ENCODE data around the gene ATP1A4. TPM values are rescaled to one million over a fixed set of nuclear protein-coding genes. Genes with fewer than 3 reads are reported as not detected.

ATP1A4 gene
- polyA plus RNA-seq, 2 donors, result 0.06 TPM; not detected in 1

DNA sequence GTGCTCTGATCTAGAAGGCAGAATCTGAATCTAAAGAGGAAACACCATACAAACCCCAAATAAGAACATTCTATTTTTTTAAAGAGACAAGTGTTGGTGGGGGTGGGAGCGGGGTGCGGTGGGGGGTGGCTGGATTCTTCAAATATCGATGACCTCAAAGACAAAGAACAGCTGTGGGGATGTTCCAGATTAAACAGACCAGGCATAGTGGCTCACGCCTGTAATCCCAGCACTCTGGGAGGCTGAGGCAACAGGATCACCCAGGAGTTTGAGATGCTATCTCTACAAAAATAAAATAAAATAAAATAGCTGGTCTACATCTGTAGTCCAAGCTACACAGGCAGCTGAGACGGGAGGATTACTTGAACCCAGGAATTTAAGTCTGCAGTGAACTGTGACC, 5.0 kb downstream of the ATP1A4 start:
- no peaks in the 10 kb centered on the region for H3K36me3 ChIP-seq (ENCODE audit: control insufficient read depth in 2 of 2, insufficient read depth in 2 of 2, low read length in 1 of 2)
- WGBS, 2 donors, result 77 to 85% methylated on average over 5 of the region's 5 CpGs
- H3K27ac ChIP-seq (ENCODE audit: low read depth in 2 of 2, low read length in 1 of 2), result no peak overlapping the region

GRCh38 chr1:160157174-160157573, 5.8 kb downstream of the ATP1A4 start:
- Histone ChIP-seq H3K4me3 (ENCODE audit: low read depth in 1 of 2, low read length in 2 of 2) (no peak overlapping the region), H3K9me3 (ENCODE audit: control insufficient read depth in 2 of 2, insufficient read depth in 1 of 2, low read depth in 1 of 2, low read length in 1 of 2) (no peaks in the 10 kb centered on the region), H3K36me3 (ENCODE audit: control insufficient read depth in 2 of 2, insufficient read depth in 2 of 2, low read length in 1 of 2) (no peaks in the 10 kb centered on the region), H3K27me3 (ENCODE audit: control insufficient read depth in 1 of 2, insufficient read depth in 2 of 2, low read length in 2 of 2) (no peaks in the 10 kb centered on the region), H3K4me1 (ENCODE audit: control insufficient read depth in 2 of 2, insufficient read depth in 2 of 2, low read length in 1 of 2) (no peaks in the 10 kb centered on the region), H3K27ac (ENCODE audit: low read depth in 2 of 2, low read length in 1 of 2) (no peak overlapping the region)
- 76% methylated on average over 4 of the region's 4 CpGs for WGBS, 2 donors

More for the DNA sequence above, 5.0 kb downstream of the ATP1A4 start:
- Histone ChIP-seq H3K27me3 (ENCODE audit: control insufficient read depth in 1 of 2, insufficient read depth in 2 of 2, low read length in 2 of 2) (no peaks in the 10 kb centered on the region), H3K4me1 (ENCODE audit: control insufficient read depth in 2 of 2, insufficient read depth in 2 of 2, low read length in 1 of 2) (no peaks in the 10 kb centered on the region), H3K9me3 (ENCODE audit: control insufficient read depth in 2 of 2, insufficient read depth in 1 of 2, low read depth in 1 of 2, low read length in 1 of 2) (no peaks in the 10 kb centered on the region), H3K4me3 (ENCODE audit: low read depth in 1 of 2, low read length in 2 of 2) (no peak overlapping the region)

- Histone ChIP-seq H3K4me3 (ENCODE audit: low read depth in 1 of 2, low read length in 2 of 2) (no peak overlapping the region), H3K36me3 (ENCODE audit: control insufficient read depth in 2 of 2, insufficient read depth in 2 of 2, low read length in 1 of 2) (no peaks in the 10 kb centered on the region), H3K4me1 (ENCODE audit: control insufficient read depth in 2 of 2, insufficient read depth in 2 of 2, low read length in 1 of 2) (no peaks in the 10 kb centered on the region), H3K27ac (ENCODE audit: low read depth in 2 of 2, low read length in 1 of 2) (no peak overlapping the region), H3K9me3 (ENCODE audit: control insufficient read depth in 2 of 2, insufficient read depth in 1 of 2, low read depth in 1 of 2, low read length in 1 of 2) (no peaks in the 10 kb centered on the region), H3K27me3 (ENCODE audit: control insufficient read depth in 1 of 2, insufficient read depth in 2 of 2, low read length in 2 of 2) (no peaks in the 10 kb centered on the region)
- WGBS, 2 donors, result 75 to 95% methylated on average over 3 of the region's 3 CpGs
These were observed 6.6 kb downstream of the ATP1A4 start for GRCh38 chr1:160158031-160158430.

DNA sequence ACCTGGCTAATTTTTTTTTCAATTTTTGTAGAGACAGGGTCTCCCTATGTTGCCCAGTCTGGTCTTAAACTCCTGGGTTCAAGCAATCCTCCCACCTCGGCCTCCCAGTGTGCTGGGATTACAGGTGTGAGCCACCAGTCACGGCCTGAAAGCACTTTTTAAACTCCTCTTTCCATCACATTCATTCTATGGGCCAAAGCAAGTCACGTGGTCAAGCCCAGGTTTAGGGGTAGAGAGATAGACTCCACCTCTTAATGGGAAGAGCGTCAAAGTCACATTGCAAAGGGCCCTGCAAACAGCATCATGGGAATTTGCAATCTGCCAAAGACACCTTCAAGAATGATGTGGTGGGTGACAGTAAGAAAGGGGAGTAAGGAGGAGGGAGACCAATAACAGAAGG, 7.1 kb downstream of the ATP1A4 start:
- WGBS, 2 donors, result 86 to 87% methylated on average over 4 of the region's 4 CpGs
- H3K36me3 ChIP-seq (ENCODE audit: control insufficient read depth in 2 of 2, insufficient read depth in 2 of 2, low read length in 1 of 2), result no peaks in the 10 kb centered on the region
- H3K27me3 ChIP-seq (ENCODE audit: control insufficient read depth in 1 of 2, insufficient read depth in 2 of 2, low read length in 2 of 2), result no peaks in the 10 kb centered on the region
- H3K4me3 ChIP-seq (ENCODE audit: low read depth in 1 of 2, low read length in 2 of 2), result no peak overlapping the region
- no peaks in the 10 kb centered on the region for H3K9me3 ChIP-seq (ENCODE audit: control insufficient read depth in 2 of 2, insufficient read depth in 1 of 2, low read depth in 1 of 2, low read length in 1 of 2)
- H3K4me1 ChIP-seq (ENCODE audit: control insufficient read depth in 2 of 2, insufficient read depth in 2 of 2, low read length in 1 of 2), result no peaks in the 10 kb centered on the region
- H3K27ac ChIP-seq (ENCODE audit: low read depth in 2 of 2, low read length in 1 of 2), result no peak overlapping the region

GRCh38 chr1:160159846-160160245, 8.4 kb downstream of the ATP1A4 start:
- no peaks in the 10 kb centered on the region for H3K36me3 ChIP-seq (ENCODE audit: control insufficient read depth in 2 of 2, insufficient read depth in 2 of 2, low read length in 1 of 2)
- no peak overlapping the region for H3K27ac ChIP-seq (ENCODE audit: low read depth in 2 of 2, low read length in 1 of 2)
- H3K4me1 ChIP-seq (ENCODE audit: control insufficient read depth in 2 of 2, insufficient read depth in 2 of 2, low read length in 1 of 2), result no peaks in the 10 kb centered on the region
- no peaks in the 10 kb centered on the region for H3K27me3 ChIP-seq (ENCODE audit: control insufficient read depth in 1 of 2, insufficient read depth in 2 of 2, low read length in 2 of 2)
- no peaks in the 10 kb centered on the region for H3K9me3 ChIP-seq (ENCODE audit: control insufficient read depth in 2 of 2, insufficient read depth in 1 of 2, low read depth in 1 of 2, low read length in 1 of 2)
- no peak overlapping the region for H3K4me3 ChIP-seq (ENCODE audit: low read depth in 1 of 2, low read length in 2 of 2)

DNA sequence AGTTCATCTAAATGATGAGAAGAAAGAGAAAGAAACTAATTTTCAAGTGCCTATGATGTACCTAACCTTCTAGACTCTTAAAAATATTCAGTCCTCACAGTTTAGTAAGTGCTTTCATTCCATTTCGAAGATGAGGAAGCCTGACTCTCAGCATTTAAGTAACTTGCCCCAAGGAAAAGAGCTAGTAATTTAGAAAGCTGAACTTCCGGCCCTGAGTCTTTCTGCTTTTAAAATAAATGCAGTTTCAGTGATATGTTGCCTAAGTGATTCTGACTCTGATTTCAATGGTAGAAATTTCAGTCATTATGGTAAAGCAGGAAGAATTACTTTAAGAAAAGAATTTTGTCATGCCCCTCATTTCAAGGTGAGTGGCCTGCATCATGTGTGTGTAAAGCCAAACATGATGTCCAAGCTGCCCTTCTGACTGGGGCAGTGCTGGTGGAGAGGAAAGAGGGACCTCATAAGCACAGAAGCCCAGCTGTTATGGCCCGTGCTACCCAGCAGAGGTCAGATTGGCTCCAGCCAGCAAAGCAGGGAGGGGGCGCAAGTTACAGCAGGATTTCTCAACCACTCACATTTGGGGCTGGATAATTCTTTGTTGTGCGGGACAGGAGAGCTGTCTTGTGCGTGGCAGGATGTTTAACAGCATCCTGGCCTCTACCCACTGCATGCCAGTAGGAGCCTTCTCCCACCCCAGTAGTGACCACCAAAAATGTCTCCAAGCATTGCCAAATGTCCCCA, 10.7 kb downstream of the ATP1A4 start:
- no peak overlapping the region for H3K4me3 ChIP-seq (ENCODE audit: low read depth in 1 of 2, low read length in 2 of 2)
- 70 to 72% methylated on average over 6 of the region's 6 CpGs for WGBS, 2 donors
- no peaks in the 10 kb centered on the region for H3K9me3 ChIP-seq (ENCODE audit: control insufficient read depth in 2 of 2, insufficient read depth in 1 of 2, low read depth in 1 of 2, low read length in 1 of 2)
- no peaks in the 10 kb centered on the region for H3K4me1 ChIP-seq (ENCODE audit: control insufficient read depth in 2 of 2, insufficient read depth in 2 of 2, low read length in 1 of 2)
- H3K27me3 ChIP-seq (ENCODE audit: control insufficient read depth in 1 of 2, insufficient read depth in 2 of 2, low read length in 2 of 2), result no peaks in the 10 kb centered on the region
- no peaks in the 10 kb centered on the region for H3K36me3 ChIP-seq (ENCODE audit: control insufficient read depth in 2 of 2, insufficient read depth in 2 of 2, low read length in 1 of 2)
- H3K27ac ChIP-seq (ENCODE audit: low read depth in 2 of 2, low read length in 1 of 2), result no peak overlapping the region

GRCh38 chr1:160162931-160163330, 11.5 kb downstream of the ATP1A4 start:
- H3K27ac ChIP-seq (ENCODE audit: low read depth in 2 of 2, low read length in 1 of 2), result no peak overlapping the region
- H3K27me3 ChIP-seq (ENCODE audit: control insufficient read depth in 1 of 2, insufficient read depth in 2 of 2, low read length in 2 of 2), result no peaks in the 10 kb centered on the region
- no peak overlapping the region for H3K4me3 ChIP-seq (ENCODE audit: low read depth in 1 of 2, low read length in 2 of 2)
- no peaks in the 10 kb centered on the region for H3K4me1 ChIP-seq (ENCODE audit: control insufficient read depth in 2 of 2, insufficient read depth in 2 of 2, low read length in 1 of 2)
- 81 to 85% methylated on average over 2 of the region's 2 CpGs for WGBS, 2 donors
- no peaks in the 10 kb centered on the region for H3K36me3 ChIP-seq (ENCODE audit: control insufficient read depth in 2 of 2, insufficient read depth in 2 of 2, low read length in 1 of 2)
- H3K9me3 ChIP-seq (ENCODE audit: control insufficient read depth in 2 of 2, insufficient read depth in 1 of 2, low read depth in 1 of 2, low read length in 1 of 2), result no peaks in the 10 kb centered on the region

DNA sequence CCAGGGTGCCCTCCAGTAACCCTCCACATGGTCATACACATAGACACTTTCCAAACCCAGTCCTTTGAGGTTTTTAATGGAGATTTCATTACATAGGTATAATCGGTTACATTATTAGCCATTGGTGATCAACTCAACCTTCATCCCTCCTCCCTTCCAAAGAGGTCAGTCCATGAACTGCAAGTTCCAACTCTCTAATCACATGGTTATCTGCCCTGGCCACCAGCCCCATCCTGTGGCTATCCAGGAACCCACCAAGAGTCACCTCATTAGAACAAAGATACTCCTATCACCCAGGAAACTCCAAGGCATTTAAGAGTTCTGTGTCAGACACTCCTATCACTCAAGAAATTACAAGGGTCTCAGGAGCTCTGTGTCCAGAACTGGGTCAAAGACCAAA, 12.2 kb downstream of the ATP1A4 start:
- 96 to 98% methylated on average over 1 of the region's 1 CpG for WGBS, 2 donors
- no peaks in the 10 kb centered on the region for H3K27me3 ChIP-seq (ENCODE audit: control insufficient read depth in 1 of 2, insufficient read depth in 2 of 2, low read length in 2 of 2)
- no peak overlapping the region for H3K27ac ChIP-seq (ENCODE audit: low read depth in 2 of 2, low read length in 1 of 2)
- no peaks in the 10 kb centered on the region for H3K9me3 ChIP-seq (ENCODE audit: control insufficient read depth in 2 of 2, insufficient read depth in 1 of 2, low read depth in 1 of 2, low read length in 1 of 2)
- no peaks in the 10 kb centered on the region for H3K4me1 ChIP-seq (ENCODE audit: control insufficient read depth in 2 of 2, insufficient read depth in 2 of 2, low read length in 1 of 2)
- no peak overlapping the region for H3K4me3 ChIP-seq (ENCODE audit: low read depth in 1 of 2, low read length in 2 of 2)
- no peaks in the 10 kb centered on the region for H3K36me3 ChIP-seq (ENCODE audit: control insufficient read depth in 2 of 2, insufficient read depth in 2 of 2, low read length in 1 of 2)

- Histone ChIP-seq H3K4me1 (ENCODE audit: control insufficient read depth in 2 of 2, insufficient read depth in 2 of 2, low read length in 1 of 2) (no peaks in the 10 kb centered on the region), H3K36me3 (ENCODE audit: control insufficient read depth in 2 of 2, insufficient read depth in 2 of 2, low read length in 1 of 2) (no peaks in the 10 kb centered on the region), H3K27ac (ENCODE audit: low read depth in 2 of 2, low read length in 1 of 2) (no peak overlapping the region), H3K4me3 (ENCODE audit: low read depth in 1 of 2, low read length in 2 of 2) (no peak overlapping the region), H3K27me3 (ENCODE audit: control insufficient read depth in 1 of 2, insufficient read depth in 2 of 2, low read length in 2 of 2) (no peaks in the 10 kb centered on the region), H3K9me3 (ENCODE audit: control insufficient read depth in 2 of 2, insufficient read depth in 1 of 2, low read depth in 1 of 2, low read length in 1 of 2) (no peaks in the 10 kb centered on the region)
- WGBS, 2 donors, result 86 to 87% methylated on average over 10 of the region's 10 CpGs
These were observed 12.7 kb downstream of the ATP1A4 start for GRCh38 chr1:160164121-160164520.

DNA sequence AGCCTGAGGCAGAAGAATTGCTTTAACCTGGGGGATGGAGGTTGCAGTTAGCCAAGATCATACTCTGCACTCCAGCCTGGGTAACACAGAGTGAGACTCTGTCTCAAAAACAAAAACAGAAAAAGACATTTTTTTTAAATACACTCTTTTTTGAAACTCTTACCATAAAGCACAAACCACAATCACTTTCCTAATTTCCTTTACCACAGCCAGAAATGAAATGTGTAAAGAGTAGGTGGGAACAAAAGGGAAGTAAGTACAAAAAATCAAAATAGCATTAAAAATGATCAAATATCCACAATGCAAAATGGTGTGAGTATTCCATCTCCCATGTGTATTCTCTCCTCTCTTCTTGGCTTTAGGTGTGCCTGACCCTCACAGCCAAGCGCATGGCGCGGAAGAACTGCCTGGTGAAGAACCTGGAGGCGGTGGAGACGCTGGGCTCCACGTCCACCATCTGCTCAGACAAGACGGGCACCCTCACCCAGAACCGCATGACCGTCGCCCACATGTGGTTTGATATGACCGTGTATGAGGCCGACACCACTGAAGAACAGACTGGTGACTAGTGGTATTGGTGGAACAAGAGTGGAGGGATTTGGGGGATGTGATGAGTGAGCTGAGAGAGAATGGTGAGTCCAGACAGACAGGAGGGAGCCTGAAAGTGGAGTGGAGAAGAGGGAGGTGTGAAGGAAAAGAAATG, 14.9 kb downstream of the ATP1A4 start:
- H3K4me1 ChIP-seq (ENCODE audit: control insufficient read depth in 2 of 2, insufficient read depth in 2 of 2, low read length in 1 of 2), result no peaks in the 10 kb centered on the region
- H3K27me3 ChIP-seq (ENCODE audit: control insufficient read depth in 1 of 2, insufficient read depth in 2 of 2, low read length in 2 of 2), result no peaks in the 10 kb centered on the region
- no peaks in the 10 kb centered on the region for H3K9me3 ChIP-seq (ENCODE audit: control insufficient read depth in 2 of 2, insufficient read depth in 1 of 2, low read depth in 1 of 2, low read length in 1 of 2)
- 76 to 83% methylated on average over 12 of the region's 12 CpGs for WGBS, 2 donors
- no peak overlapping the region for H3K4me3 ChIP-seq (ENCODE audit: low read depth in 1 of 2, low read length in 2 of 2)
- no peaks in the 10 kb centered on the region for H3K36me3 ChIP-seq (ENCODE audit: control insufficient read depth in 2 of 2, insufficient read depth in 2 of 2, low read length in 1 of 2)
- H3K27ac ChIP-seq (ENCODE audit: low read depth in 2 of 2, low read length in 1 of 2), result no peak overlapping the region

Measured in esophagus (tissue), 2 donors.